ENCODE data around the gene AFM.

GRCh38 chr4:73507541-73507940, 26.0 kb downstream of the AFM start:
- TF ChIP-seq USF2 (IDR thresholded peaks at IDR 0.05; ENCODE audit: borderline replicate concordance, low read depth, low read length) (no peak), POLR2AphosphoS5 (IDR thresholded peaks at IDR 0.05; ENCODE audit: low read length) (no peak), NBN (IDR thresholded peaks at IDR 0.05) (no peak), CREM (IDR thresholded peaks at IDR 0.05; ENCODE audit: low read depth) (no peak), HDAC2 (IDR thresholded peaks at IDR 0.05) (no peak), RFX5 (IDR thresholded peaks at IDR 0.05; ENCODE audit: low read depth, low read length) (no peak)
- TF ChIP-seq, protein P1, sequence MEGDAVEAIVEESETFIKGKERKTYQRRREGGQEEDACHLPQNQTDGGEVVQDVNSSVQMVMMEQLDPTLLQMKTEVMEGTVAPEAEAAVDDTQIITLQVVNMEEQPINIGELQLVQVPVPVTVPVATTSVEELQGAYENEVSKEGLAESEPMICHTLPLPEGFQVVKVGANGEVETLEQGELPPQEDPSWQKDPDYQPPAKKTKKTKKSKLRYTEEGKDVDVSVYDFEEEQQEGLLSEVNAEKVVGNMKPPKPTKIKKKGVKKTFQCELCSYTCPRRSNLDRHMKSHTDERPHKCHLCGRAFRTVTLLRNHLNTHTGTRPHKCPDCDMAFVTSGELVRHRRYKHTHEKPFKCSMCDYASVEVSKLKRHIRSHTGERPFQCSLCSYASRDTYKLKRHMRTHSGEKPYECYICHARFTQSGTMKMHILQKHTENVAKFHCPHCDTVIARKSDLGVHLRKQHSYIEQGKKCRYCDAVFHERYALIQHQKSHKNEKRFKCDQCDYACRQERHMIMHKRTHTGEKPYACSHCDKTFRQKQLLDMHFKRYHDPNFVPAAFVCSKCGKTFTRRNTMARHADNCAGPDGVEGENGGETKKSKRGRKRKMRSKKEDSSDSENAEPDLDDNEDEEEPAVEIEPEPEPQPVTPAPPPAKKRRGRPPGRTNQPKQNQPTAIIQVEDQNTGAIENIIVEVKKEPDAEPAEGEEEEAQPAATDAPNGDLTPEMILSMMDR (IDR thresholded peaks at IDR 0.05 in 2 of 3, conservative IDR thresholded peaks at IDR 0.05 in 1 of 3; ENCODE audit: control insufficient read depth in 2 of 3, extremely low read depth in 1 of 3, insufficient read depth in 1 of 3, low read depth in 3 of 3, low read length in 3 of 3): no peak
